Upper lobe of left lung (tissue), 6 donors: ENCODE data around the gene ADAMTS14. TPM values are rescaled to one million over a fixed set of nuclear protein-coding genes. Genes with fewer than 3 reads are reported as not detected.

Experiments used
- ATAC-seq, 2 donors: fragments of 200-7000 bp; cut with Tn5 transposase; one replicate each; pipeline ENCODE4 v1.9.1; 2022; ENCODE audit warnings: mild to moderate bottlenecking in 2 of 2, moderate library complexity in 2 of 2; ENCODE audit not compliant: low FRiP score in 2 of 2
- DNase-seq, 2 donors: peaks; one replicate each; pipeline ENCODE4 v3.0.0-alpha.2; 2019 to 2020
- H3K27ac ChIP-seq, 4 donors: fragments of 200-600 bp; sonication (generic); one replicate each; pipeline ENCODE4 v1.5.1; 2016 to 2019
- H3K27me3 ChIP-seq, 4 donors: fragments of 200-600 bp; sonication (generic); one replicate each; pipeline ENCODE4 v1.5.1; 2017 to 2019
- H3K36me3 ChIP-seq, 4 donors: fragments of 200-600 bp; sonication (generic); one replicate each; pipeline ENCODE4 v1.5.1; 2016 to 2019
- H3K4me1 ChIP-seq, 4 donors: fragments of 200-600 bp; sonication (generic); one replicate each; pipeline ENCODE4 v1.5.1; 2018 to 2019
- H3K4me3 ChIP-seq, 4 donors: fragments of 200-600 bp; sonication (generic); one replicate each; pipeline ENCODE4 v1.5.1; 2017 to 2019; ENCODE audit warnings: mild to moderate bottlenecking in 2 of 4, moderate library complexity in 1 of 4
- H3K9me3 ChIP-seq, 4 donors: fragments of 200-600 bp; sonication (generic); one replicate each; pipeline ENCODE4 v1.5.1; 2018 to 2019
- EP300 ChIP-seq, 4 donors: sonication (generic); formaldehyde crosslinking; IDR thresholded peaks; one replicate each; pipeline ENCODE4 v1.5.1; 2017; ENCODE audit warnings: antibody characterized with exemption in 4 of 4, control low read depth in 2 of 4
- POLR2A ChIP-seq, 4 donors: fragments of 450-650 bp; IDR thresholded peaks; one replicate each; pipeline ENCODE4 v1.5.1; 2016 to 2017; ENCODE audit warnings: antibody characterized with exemption in 4 of 4, mild to moderate bottlenecking in 2 of 4
- POLR2AphosphoS5 ChIP-seq, 2 donors: sonication (generic); formaldehyde crosslinking; IDR thresholded peaks; one replicate each; pipeline ENCODE4 v1.5.1; 2017; ENCODE audit warnings: antibody characterized with exemption in 2 of 2
- WGBS, 2 donors: methylation state at CpG; one replicate each; pipeline ENCODE4 v1.1.5; 2017 to 2018; 5-methylcytosine and 5-hydroxymethylcytosine counted together
- total RNA-seq, 6 donors: library from RNA; depleted of rRNA in 4 of 6; stranded (reverse); fragments of >200 nt in 4 of 6; gene quantifications; one replicate each; pipeline versions ENCODE4 v1.1.0 to v1.2.1, GENCODE V29; 2016 to 2021
- TF ChIP-seq, protein P1 (sequence below), 6 experiments: fragments of 450-650 bp in 4 of 6; fragments of 200-600 bp in 2 of 6; sonication (generic) in 2 of 6; IDR thresholded peaks; one replicate each; pipeline ENCODE4 v1.5.1; 2016 to 2019; ENCODE audit warnings: antibody characterized with exemption in 6 of 6
- donor health status: DM: no; HTN: no; CAD: no; lungs with moderate emphysema.
- donor health status: DM: no; HTN: yes; CAD: no; lungs with severe emphysema.

ADAMTS14 gene
- total RNA-seq, 6 donors from 2014 or later: 0.15 to 3.1 (median 0.45) TPM

DNA sequence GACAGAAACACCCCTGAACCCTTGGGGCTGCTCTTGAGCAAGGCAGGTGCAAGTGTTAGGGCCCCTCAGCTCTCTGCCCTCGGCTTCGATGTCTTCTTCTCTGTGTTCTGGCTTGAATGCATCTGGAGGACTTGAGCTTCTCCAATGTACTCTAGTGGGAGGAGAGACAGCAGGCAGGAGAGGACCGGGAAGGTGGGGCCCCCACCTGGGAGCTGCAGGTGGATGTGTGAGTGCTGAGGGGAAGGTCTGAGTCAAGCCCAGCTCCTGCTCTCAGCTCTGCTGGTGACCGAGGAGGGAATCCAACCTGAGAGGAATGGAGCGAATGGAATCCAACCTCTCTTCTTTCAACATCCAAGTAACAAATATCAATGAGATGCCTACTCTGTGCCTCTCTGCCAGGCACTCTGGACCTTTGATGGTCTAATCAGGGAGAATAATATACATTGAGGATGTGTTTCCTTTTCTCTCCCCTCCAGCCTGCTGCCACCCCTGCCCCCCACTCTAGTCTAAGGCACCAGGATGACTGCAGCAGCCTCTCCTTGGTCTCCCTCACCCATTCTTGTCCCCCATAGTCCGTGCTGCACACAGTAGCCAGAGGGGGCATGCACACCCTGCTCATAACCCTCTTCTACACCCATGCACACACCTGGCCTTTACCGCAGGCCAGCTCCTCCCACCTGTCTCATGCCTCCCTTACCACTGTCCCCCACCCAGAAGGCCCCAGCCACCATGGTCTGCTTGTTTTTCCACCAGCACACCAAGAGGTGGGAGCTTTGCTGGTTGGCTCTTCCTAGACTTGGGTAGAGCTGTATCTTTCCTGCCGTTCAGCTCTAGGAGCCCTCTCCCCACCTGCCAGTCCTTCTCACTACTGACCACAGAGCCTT, 99.2 kb downstream of the ADAMTS14 start:
- Histone ChIP-seq H3K4me3 (no peak overlapping the region), H3K27me3 (no peaks in the 10 kb centered on the region), H3K36me3 (no peaks in the 10 kb centered on the region), H3K4me1 (no peaks in the 10 kb centered on the region), H3K27ac (no peak overlapping the region), H3K9me3 (no peaks in the 10 kb centered on the region)
- TF ChIP-seq EP300 (IDR thresholded peaks at IDR 0.05) (no peak), POLR2AphosphoS5 (IDR thresholded peaks at IDR 0.05) (no peak), POLR2A (IDR thresholded peaks at IDR 0.05) (no peak)
- TF ChIP-seq, protein P1, sequence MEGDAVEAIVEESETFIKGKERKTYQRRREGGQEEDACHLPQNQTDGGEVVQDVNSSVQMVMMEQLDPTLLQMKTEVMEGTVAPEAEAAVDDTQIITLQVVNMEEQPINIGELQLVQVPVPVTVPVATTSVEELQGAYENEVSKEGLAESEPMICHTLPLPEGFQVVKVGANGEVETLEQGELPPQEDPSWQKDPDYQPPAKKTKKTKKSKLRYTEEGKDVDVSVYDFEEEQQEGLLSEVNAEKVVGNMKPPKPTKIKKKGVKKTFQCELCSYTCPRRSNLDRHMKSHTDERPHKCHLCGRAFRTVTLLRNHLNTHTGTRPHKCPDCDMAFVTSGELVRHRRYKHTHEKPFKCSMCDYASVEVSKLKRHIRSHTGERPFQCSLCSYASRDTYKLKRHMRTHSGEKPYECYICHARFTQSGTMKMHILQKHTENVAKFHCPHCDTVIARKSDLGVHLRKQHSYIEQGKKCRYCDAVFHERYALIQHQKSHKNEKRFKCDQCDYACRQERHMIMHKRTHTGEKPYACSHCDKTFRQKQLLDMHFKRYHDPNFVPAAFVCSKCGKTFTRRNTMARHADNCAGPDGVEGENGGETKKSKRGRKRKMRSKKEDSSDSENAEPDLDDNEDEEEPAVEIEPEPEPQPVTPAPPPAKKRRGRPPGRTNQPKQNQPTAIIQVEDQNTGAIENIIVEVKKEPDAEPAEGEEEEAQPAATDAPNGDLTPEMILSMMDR (IDR thresholded peaks at IDR 0.05): no peak
- 82 to 93% methylated on average over 6 to 8 of the region's 8 CpGs for WGBS, 2 donors
- DNase-seq: peak in 1 of 2 donors; percentile 8
- ATAC-seq: peak in 1 of 2 donors; percentile 9

DNA sequence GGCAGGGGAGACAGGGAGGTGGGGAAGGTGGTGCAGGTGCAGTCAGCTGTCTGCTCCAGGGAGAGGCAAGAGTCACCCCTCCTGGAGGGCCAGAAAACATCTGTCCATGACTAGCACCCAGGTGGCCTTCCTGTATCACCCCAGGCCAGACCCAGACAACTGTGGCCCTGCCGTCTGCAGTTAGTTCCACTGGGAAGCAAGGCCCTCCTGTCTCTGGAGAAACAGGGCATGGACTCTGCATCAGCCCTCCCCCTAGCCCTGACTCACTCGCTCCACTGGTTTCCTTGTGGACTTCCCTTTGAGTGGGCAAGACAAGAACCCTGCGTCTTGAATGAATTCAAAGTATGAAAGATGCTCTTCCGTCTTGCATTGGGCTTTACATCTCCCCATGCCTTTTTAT, 100.3 kb downstream of the ADAMTS14 start:
- H3K4me1 ChIP-seq: no peaks in the 10 kb centered on the region
- no peak for ATAC-seq
- no peaks in the 10 kb centered on the region for H3K9me3 ChIP-seq
- TF ChIP-seq, protein P1 (IDR thresholded peaks at IDR 0.05): no peak
- no peak for TF ChIP-seq EP300 (IDR thresholded peaks at IDR 0.05)
- TF ChIP-seq POLR2AphosphoS5 (IDR thresholded peaks at IDR 0.05): no peak
- TF ChIP-seq POLR2A (IDR thresholded peaks at IDR 0.05): no peak
- no peak for DNase-seq
- H3K4me3 ChIP-seq: no peak overlapping the region
- H3K36me3 ChIP-seq: no peaks in the 10 kb centered on the region
- 83 to 87% methylated on average over 4 of the region's 4 CpGs for WGBS, 2 donors
- H3K27ac ChIP-seq: no peak overlapping the region
- no peaks in the 10 kb centered on the region for H3K27me3 ChIP-seq

DNA sequence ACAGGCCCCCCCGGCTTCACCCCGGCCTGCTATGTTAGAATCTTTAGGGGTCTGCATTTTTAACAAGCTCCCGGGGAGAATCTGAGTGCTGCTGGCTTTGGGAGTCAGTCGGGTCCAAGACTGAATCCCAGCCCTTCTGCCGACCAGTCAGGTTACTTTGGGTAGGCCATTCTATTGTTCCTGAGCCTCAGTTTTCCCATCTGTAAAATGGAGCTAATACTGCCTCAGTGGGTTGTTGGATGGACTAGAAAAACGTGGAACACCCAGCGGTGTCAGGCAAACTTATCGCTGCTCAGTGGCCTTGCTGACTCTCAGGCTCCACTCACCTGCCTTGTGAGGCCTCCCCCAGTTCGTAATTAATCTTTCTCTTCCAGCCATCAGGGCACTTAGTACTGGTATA, 101.2 kb downstream of the ADAMTS14 start:
- no peaks in the 10 kb centered on the region for H3K4me1 ChIP-seq
- TF ChIP-seq, protein P1 (IDR thresholded peaks at IDR 0.05): no peak
- TF ChIP-seq EP300 (IDR thresholded peaks at IDR 0.05): no peak
- TF ChIP-seq POLR2AphosphoS5 (IDR thresholded peaks at IDR 0.05): no peak
- TF ChIP-seq POLR2A (IDR thresholded peaks at IDR 0.05): no peak
- H3K9me3 ChIP-seq: no peaks in the 10 kb centered on the region
- H3K36me3 ChIP-seq: no peaks in the 10 kb centered on the region
- no peak overlapping the region for H3K27ac ChIP-seq
- WGBS, 2 donors: 88 to 89% methylated on average over 8 of the region's 9 CpGs
- no peak overlapping the region for H3K4me3 ChIP-seq
- ATAC-seq (no peak), DNase-seq (no peak)
- H3K27me3 ChIP-seq: no peaks in the 10 kb centered on the region

DNA sequence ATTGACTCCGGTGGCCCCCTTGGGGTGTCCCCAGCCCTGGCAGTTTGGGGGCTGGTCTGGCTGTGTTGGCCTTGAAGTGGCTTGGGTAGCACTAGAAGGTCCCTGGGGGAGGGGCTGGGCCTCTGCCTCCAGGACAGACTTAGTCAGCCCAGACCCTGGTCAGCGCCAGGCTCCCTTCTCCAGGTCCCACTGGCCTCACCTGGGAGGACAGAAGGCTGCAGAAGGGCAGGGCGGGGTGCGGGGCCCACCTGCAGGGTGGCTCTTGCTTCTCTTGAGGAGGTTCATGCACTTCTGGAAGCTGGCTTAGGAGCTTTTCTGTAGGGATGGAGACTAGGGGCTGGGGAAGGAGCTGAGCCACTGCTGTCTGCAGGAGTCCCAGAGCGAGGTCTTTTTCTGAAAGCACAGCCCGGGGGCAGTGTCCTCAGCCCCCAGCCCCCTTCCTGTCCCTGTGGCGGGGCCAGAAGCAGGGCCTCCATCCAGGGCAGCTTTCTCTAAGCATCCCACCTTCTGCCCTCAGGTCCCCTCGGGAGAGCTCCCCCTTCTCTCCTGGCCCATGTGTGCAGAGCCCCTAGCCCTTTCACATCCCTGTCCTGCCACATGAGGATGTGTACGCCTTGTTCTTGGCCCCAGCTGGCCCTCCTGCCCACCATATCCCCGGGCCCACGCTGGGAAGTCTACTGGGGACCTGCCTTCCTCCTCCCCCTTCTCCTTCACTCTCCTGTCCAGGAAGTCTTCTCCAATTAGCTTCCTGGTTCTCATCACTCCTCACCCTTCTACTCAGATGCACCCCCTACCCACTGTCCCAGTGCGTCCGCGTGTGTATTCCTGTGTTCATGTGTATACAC, 101.9 kb downstream of the ADAMTS14 start:
- TF ChIP-seq POLR2A (IDR thresholded peaks at IDR 0.05): no peak
- TF ChIP-seq, protein P1 (IDR thresholded peaks at IDR 0.05): no peak
- no peak for TF ChIP-seq POLR2AphosphoS5 (IDR thresholded peaks at IDR 0.05)
- ATAC-seq (no peak), DNase-seq (peak in 1 of 2 donors; percentile 66)
- H3K27ac ChIP-seq: no peak overlapping the region
- no peak overlapping the region for H3K4me3 ChIP-seq
- 89 to 93% methylated on average over 11 to 14 of the region's 14 CpGs for WGBS, 2 donors
- H3K4me1 ChIP-seq: no peaks in the 10 kb centered on the region
- H3K27me3 ChIP-seq: no peaks in the 10 kb centered on the region
- H3K36me3 ChIP-seq: no peaks in the 10 kb centered on the region
- no peaks in the 10 kb centered on the region for H3K9me3 ChIP-seq
